IPS-20b (cell line): Measurements from ENCODE around the gene CD72.
A peak's percentile ranks its signal among the peaks of the same experiment; 100 is the strongest.

Source experiments
- H3K27ac ChIP-seq: one replicate; pipeline ENCODE4 v1.5.1; 2013; ENCODE audit warnings: low read length
- H3K27me3 ChIP-seq: 2 replicates; pipeline ENCODE4 v1.6.1; 2013; ENCODE audit warnings: mild to moderate bottlenecking, low read length, inconsistent platforms; ENCODE audit not compliant: insufficient read depth
- H3K36me3 ChIP-seq: 2 replicates; pipeline ENCODE4 v1.6.1; 2013; ENCODE audit warnings: low read depth, mild to moderate bottlenecking, inconsistent platforms, low read length, moderate library complexity; ENCODE audit not compliant: insufficient read depth
- H3K4me1 ChIP-seq: 2 replicates; pipeline ENCODE4 v1.6.1; 2013; ENCODE audit warnings: mild to moderate bottlenecking, control low read depth, inconsistent platforms, low read length, moderate library complexity; ENCODE audit not compliant: insufficient read depth
- H3K4me3 ChIP-seq: 2 replicates; pipeline ENCODE4 v1.5.1; 2013; ENCODE audit warnings: mild to moderate bottlenecking, low read length, inconsistent platforms
- H3K9ac ChIP-seq: 2 replicates; pipeline ENCODE4 v1.6.1; 2013; ENCODE audit warnings: low read depth, mild to moderate bottlenecking, inconsistent platforms, low read length, moderate library complexity
- H3K9me3 ChIP-seq: 2 replicates; pipeline ENCODE4 v1.6.1; 2013; ENCODE audit warnings: mild to moderate bottlenecking, low read depth, low read length, inconsistent platforms; ENCODE audit not compliant: insufficient read depth

CD72 gene

GRCh38 chr9:35575478-35575877 is 42.7 kb downstream of the CD72 start:
- Histone ChIP-seq H3K27me3 (no peaks in the 10 kb centered on the region), H3K9me3 (peaks cover 5% of the 10 kb centered on the region), H3K27ac (no peak overlapping the region), H3K36me3 (no peaks in the 10 kb centered on the region), H3K4me3 (no peak overlapping the region), H3K9ac (no peak overlapping the region), H3K4me1 (peaks cover 3% of the 10 kb centered on the region; the same call in 1 of the 2 replicates)

DNA sequence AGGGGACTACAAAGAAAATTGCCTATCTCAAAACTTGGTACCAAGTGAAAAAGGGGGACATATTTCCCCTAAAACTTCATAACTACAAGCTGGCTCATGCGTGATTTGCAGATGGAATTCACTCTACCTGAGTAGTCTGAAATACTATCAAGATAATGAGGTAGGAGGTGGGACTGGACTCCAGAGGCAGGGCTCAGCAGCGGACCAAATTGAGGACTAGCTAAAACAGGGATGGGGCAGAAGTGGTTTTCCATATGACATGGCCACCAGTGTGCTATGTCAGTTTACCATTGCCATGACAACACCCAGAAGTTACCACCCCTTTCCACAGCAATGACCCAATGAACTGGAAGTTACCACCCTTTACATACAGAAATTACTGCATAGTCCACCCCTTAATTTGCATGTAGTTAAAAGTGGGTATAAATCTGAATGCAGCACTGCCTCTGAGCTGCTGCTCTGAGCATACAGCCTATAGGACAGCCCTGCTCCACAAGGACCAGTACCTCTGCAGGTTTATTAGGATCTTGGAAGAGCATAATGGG is 43.6 kb downstream of the CD72 start:
- H3K27ac ChIP-seq = no peak overlapping the region
- no peaks in the 10 kb centered on the region for H3K9me3 ChIP-seq
- H3K9ac ChIP-seq = no peak overlapping the region
- H3K27me3 ChIP-seq = no peaks in the 10 kb centered on the region
- H3K36me3 ChIP-seq = no peaks in the 10 kb centered on the region
- H3K4me1 ChIP-seq = no peaks in the 10 kb centered on the region
- no peak overlapping the region for H3K4me3 ChIP-seq

- Histone ChIP-seq H3K27me3 (no peaks in the 10 kb centered on the region), H3K27ac (no peak overlapping the region), H3K4me3 (no peak overlapping the region), H3K9me3 (no peaks in the 10 kb centered on the region), H3K4me1 (no peaks in the 10 kb centered on the region), H3K36me3 (no peaks in the 10 kb centered on the region), H3K9ac (no peak overlapping the region)
Observed at GRCh38 chr9:35570709-35571504, 47.3 kb downstream of the CD72 start.

DNA sequence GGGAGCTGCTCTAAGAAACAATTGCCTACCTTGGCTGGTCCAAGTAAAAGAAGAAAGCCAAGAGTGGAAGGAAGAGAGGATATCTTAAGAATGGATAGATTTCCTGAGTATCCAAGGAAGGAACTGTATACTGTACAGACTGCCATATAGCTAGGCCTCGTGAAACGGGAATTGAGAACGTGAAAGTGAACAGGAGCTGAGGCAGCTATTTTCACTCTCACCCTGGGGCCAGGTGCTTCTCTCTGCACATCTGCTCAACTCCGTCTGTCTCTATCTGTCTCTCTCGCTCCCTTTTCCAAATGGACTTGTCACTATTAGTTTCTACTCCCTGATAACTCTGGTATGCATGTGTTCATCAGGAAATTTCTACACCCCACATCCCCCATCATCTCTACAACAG is 49.0 kb downstream of the CD72 start:
- H3K4me1 ChIP-seq = no peaks in the 10 kb centered on the region
- no peak overlapping the region for H3K4me3 ChIP-seq
- no peaks in the 10 kb centered on the region for H3K27me3 ChIP-seq
- H3K36me3 ChIP-seq = no peaks in the 10 kb centered on the region
- H3K27ac ChIP-seq = no peak overlapping the region
- no peak overlapping the region for H3K9ac ChIP-seq
- H3K9me3 ChIP-seq = no peaks in the 10 kb centered on the region

GRCh38 chr9:35568196-35568595 is 50.0 kb downstream of the CD72 start:
- no peaks in the 10 kb centered on the region for H3K36me3 ChIP-seq
- no peaks in the 10 kb centered on the region; the same call in 1 of the 2 replicates for H3K4me1 ChIP-seq
- H3K4me3 ChIP-seq = no peak overlapping the region
- H3K27me3 ChIP-seq = no peaks in the 10 kb centered on the region
- H3K9ac ChIP-seq = no peak overlapping the region
- H3K27ac ChIP-seq = no peak overlapping the region
- no peaks in the 10 kb centered on the region for H3K9me3 ChIP-seq

DNA sequence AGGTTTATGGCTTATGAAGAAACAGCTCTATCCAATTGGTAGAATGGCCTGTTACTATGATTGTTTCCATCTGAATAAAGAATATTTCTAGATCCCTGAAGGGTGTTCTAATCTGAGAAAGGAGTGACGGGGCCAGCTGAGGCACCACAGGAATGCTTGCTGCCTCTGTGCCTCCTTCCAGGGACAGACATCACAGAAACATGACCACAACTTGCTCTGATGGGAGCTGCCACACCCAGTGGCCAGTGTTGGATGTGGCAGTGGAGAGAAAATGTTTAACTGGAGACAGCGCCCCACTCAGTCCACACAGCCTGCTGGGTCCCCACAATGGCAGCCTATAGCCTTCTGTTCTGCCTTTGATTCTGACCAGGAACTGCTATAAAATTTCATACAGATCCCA is 51.8 kb downstream of the CD72 start:
- Histone ChIP-seq H3K9me3 (no peaks in the 10 kb centered on the region), H3K4me3 (no peak overlapping the region), H3K9ac (no peak overlapping the region), H3K36me3 (no peaks in the 10 kb centered on the region), H3K27me3 (no peaks in the 10 kb centered on the region), H3K27ac (no peak overlapping the region), H3K4me1 (no peaks in the 10 kb centered on the region; the same call in 1 of the 2 replicates)

DNA sequence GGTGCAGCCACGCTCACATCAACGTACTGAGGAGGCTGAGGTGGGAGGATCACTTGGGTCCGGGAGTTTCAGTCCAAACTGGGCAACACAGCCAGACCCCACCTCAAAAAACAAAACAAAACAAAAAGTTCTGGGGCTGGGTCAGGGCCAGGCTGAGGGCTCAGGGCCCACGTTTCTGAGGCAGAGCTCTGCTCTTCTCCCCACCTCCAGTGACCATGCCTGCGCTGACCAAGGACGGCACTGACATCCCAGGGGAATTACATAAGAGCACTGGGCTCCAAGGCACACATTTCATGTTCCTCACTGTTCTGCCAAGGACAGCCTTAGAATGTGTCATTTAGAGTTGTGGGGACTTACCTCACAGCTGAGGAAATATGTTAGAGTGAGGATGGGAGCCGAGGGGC is 53.6 kb downstream of the CD72 start:
- no peaks in the 10 kb centered on the region for H3K9me3 ChIP-seq
- H3K36me3 ChIP-seq = no peaks in the 10 kb centered on the region
- no peak overlapping the region for H3K27ac ChIP-seq
- H3K27me3 ChIP-seq = no peaks in the 10 kb centered on the region
- no peak overlapping the region for H3K9ac ChIP-seq
- no peak overlapping the region for H3K4me3 ChIP-seq
- no peaks in the 10 kb centered on the region; the same call in 1 of the 2 replicates for H3K4me1 ChIP-seq

DNA sequence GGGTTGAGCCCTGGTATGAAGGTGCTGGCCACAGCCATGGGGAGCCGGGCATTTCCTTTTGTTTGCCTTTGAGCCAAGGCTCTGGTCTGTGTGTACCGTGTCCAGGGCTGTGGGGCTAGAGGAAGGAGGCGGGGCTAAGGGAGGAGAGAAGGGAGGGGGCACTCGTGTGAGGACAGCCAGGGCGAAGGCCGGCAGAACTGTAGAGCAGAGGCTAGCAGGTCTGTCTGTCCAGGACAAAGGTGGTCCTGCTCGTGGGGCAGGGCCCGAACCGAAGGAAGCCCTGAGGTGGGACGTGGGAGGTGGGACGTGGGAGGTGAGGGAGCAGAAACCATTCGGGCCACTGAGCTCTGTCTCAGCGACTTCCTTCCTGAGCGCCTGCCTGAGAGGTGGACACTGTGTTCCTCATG is 54.4 kb downstream of the CD72 start:
- Histone ChIP-seq H3K4me3 (no peak overlapping the region), H3K27ac (no peak overlapping the region), H3K36me3 (no peaks in the 10 kb centered on the region), H3K4me1 (no peaks in the 10 kb centered on the region; the same call in 1 of the 2 replicates), H3K9ac (peak overlapping the region; percentile 22; the same call in 1 of the 2 replicates), H3K27me3 (no peaks in the 10 kb centered on the region), H3K9me3 (no peaks in the 10 kb centered on the region)

- no peak overlapping the region for H3K27ac ChIP-seq
- no peaks in the 10 kb centered on the region for H3K27me3 ChIP-seq
- H3K9ac ChIP-seq = peak overlapping the region; percentile 22; the same call in 1 of the 2 replicates
- H3K36me3 ChIP-seq = no peaks in the 10 kb centered on the region
- H3K4me1 ChIP-seq = no peaks in the 10 kb centered on the region; the same call in 1 of the 2 replicates
- no peaks in the 10 kb centered on the region for H3K9me3 ChIP-seq
- H3K4me3 ChIP-seq = no peak overlapping the region
Observed at GRCh38 chr9:35562895-35563780, 55.1 kb downstream of the CD72 start.

DNA sequence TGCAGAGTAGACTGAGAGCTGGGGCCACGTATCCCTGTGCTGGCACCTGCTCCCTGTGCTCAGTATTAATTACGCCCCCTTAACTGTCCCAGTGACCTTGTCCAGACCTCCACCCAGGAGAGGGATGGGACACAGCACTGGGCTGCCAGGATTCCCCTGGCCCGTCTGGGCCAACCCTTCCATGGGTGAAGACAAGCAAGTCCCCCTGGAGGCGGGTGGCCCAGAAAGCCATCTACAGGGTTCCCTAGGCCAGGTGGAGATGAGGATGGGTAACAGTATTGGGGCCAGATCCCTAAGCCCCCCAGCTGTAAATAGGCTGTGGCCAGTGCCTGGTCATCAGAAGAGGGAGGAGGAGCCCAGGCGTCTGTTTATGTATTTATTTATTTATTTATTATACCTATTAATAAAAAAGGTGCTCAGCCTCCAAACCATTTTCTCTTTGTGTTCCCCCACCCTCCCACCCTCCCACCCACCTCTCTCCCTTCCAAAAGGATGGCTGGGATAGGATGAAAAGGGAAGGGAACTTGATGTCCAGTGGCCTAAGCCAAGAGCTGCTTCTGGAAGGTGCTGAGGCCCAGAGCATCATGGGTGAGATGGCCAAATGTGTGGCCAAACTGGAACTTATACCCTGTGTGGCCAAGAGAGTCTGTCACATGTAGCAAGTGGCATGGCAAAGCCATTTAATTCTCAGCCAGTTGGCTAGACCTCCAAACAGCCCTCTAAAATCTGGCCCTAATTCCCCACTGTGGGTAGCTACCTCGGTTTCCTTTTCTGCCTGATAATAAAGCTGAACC is 56.5 kb downstream of the CD72 start:
- no peak overlapping the region for H3K4me3 ChIP-seq

More for the DNA sequence above, 56.5 kb downstream of the CD72 start:
- Histone ChIP-seq H3K4me1 (no peaks in the 10 kb centered on the region; the same call in 1 of the 2 replicates), H3K27me3 (no peaks in the 10 kb centered on the region), H3K27ac (no peak overlapping the region), H3K36me3 (no peaks in the 10 kb centered on the region), H3K9ac (no peak overlapping the region), H3K9me3 (no peaks in the 10 kb centered on the region)
